Germinal center (tissue), 1 donor: ENCODE measurements around the gene CHEK1.
"Not testable (repeated sequence)": the region's sequence is repeated elsewhere in the genome, so short reads cannot be mapped to it uniquely, and the experiment has no call there.

Experiments used
- DNase-seq: peaks from one replicate; pipeline ENCODE4 v3.0.0; 2012; ENCODE audit warnings: mixed read lengths, low spot score

Gene CHEK1

GRCh38 chr11:125701018-125701610, 76.2 kb downstream of the CHEK1 start:
- DNase-seq: no peak

GRCh38 chr11:125701858-125702621, 77.1 kb downstream of the CHEK1 start:
- DNase-seq: no peak

- not testable (repeated sequence) for DNase-seq
Measured at GRCh38 chr11:125704686-125705085, 79.7 kb downstream of the CHEK1 start.

- no peak for DNase-seq
Measured at GRCh38 chr11:125720781-125721180, 95.8 kb downstream of the CHEK1 start.

GRCh38 chr11:125724125-125724524, 99.2 kb downstream of the CHEK1 start:
- no peak for DNase-seq
